HepG2 (cell line): Measurements from ENCODE around the gene RSPH4A. TPM values are rescaled to one million over a fixed set of nuclear protein-coding genes. Genes with fewer than 3 reads are reported as not detected.

Experiments used
- ATAC-seq: fragments of 200-7000 bp; cut with Tn5 transposase; 3 replicates; pipeline ENCODE4 v1.9.1; 2020; ENCODE audit warnings: mild to moderate bottlenecking, moderate library complexity
- BruUV-seq: library from RNA; stranded (reverse); fragments of 400-500 nt; replicated peaks from 2 replicates; lab custom pipeline; 2021; lab: Mats Ljungman, UMichigan
- CTCF ChIA-PET: fragments of 300-600 bp; formaldehyde crosslinking; extraction: SDS; loops from one replicate; lab custom pipeline; 2021; ENCODE audit warnings: low total read pairs, inconsistent platforms, low intra/inter-chr PET ratio; lab: Yijun Ruan, JAX
- POLR2A ChIA-PET: fragments of 350-600 bp; sonication (Branson Sonifier 250); formaldehyde crosslinking; loops from one replicate; lab custom pipeline; 2020; ENCODE audit warnings: antibody characterized with exemption, inconsistent platforms; lab: Yijun Ruan, JAX
- DNase-seq: peaks from one replicate; pipeline ENCODE4 v3.0.0-alpha.2; 2015; ENCODE audit warnings: low spot score
- FAIRE-seq: peaks from 3 replicates; lab custom pipeline; 2011; peaks lifted over from hg19 to GRCh38; lab: Jason Lieb, UNC
- H2AFZ ChIP-seq: one replicate; pipeline ENCODE4 v1.6.1; 2011; ENCODE audit warnings: low read length, inconsistent platforms
- H3K27ac ChIP-seq: fragments of 300-600 bp; 3 replicates; pipeline ENCODE4 v1.8.0; 2011; ENCODE audit warnings: mixed run types, mild to moderate bottlenecking, mixed read lengths, low read length, inconsistent platforms; ENCODE audit not compliant: insufficient read depth; ENCODE audit errors: extremely low read length
- H3K27me3 ChIP-seq, 2 experiments: fragments of 200-600 bp in 1 of 2; 2 replicates in 1 of 2; 3 replicates in 1 of 2; pipeline versions ENCODE4 v1.6.0 to v1.8.0; 2011; ENCODE audit warnings: low read length in 2 of 2, mild to moderate bottlenecking in 2 of 2, moderate library complexity in 2 of 2, inconsistent platforms in 1 of 2; ENCODE audit not compliant: insufficient read depth in 2 of 2, control insufficient read depth in 1 of 2
- H3K36me3 ChIP-seq, 2 experiments: fragments of 200-600 bp in 1 of 2; replicated peaks in 1 of 2; 2 replicates in 1 of 2; 3 replicates in 1 of 2; pipeline versions ENCODE4 v1.5.1 to v1.8.0; 2011; ENCODE audit warnings: low read length in 2 of 2, inconsistent platforms in 1 of 2; ENCODE audit not compliant: insufficient read depth in 2 of 2, control insufficient read depth in 1 of 2
- H3K4me1 ChIP-seq: 2 replicates; pipeline ENCODE4 v1.5.1; 2012; ENCODE audit warnings: low read length, inconsistent platforms; ENCODE audit not compliant: insufficient read depth
- H3K4me2 ChIP-seq: 2 replicates; pipeline ENCODE4 v1.6.0; 2011; ENCODE audit warnings: low read depth, low read length, inconsistent platforms
- H3K4me3 ChIP-seq, 3 experiments: fragments of 200-600 bp in 1 of 3; sonication (generic), shearing (Covaris generic) in 1 of 3; replicated peaks in 1 of 3; 2 replicates each; pipeline ENCODE4 v1.5.1; 2011 to 2016; ENCODE audit warnings: low read length in 3 of 3, inconsistent platforms in 2 of 3, low read depth in 2 of 3, mild to moderate bottlenecking in 2 of 3, control low read depth in 1 of 3, mixed read lengths in 1 of 3; ENCODE audit not compliant: insufficient read depth in 1 of 3
- H3K79me2 ChIP-seq: one replicate; pipeline ENCODE4 v1.6.1; 2011; ENCODE audit warnings: low read length, inconsistent platforms; ENCODE audit not compliant: insufficient read depth
- H3K9ac ChIP-seq: 2 replicates; pipeline ENCODE4 v1.6.0; 2011; ENCODE audit warnings: mild to moderate bottlenecking, low read depth, low read length, inconsistent platforms; ENCODE audit not compliant: insufficient read depth
- H3K9me3 ChIP-seq: 2 replicates; pipeline ENCODE4 v1.5.1; 2012; ENCODE audit warnings: mild to moderate bottlenecking, low read length
- H4K20me1 ChIP-seq: 2 replicates; pipeline ENCODE4 v1.6.0; 2011; ENCODE audit warnings: inconsistent platforms, mild to moderate bottlenecking, low read length, moderate library complexity; ENCODE audit not compliant: insufficient read depth
- DRAP1 ChIP-seq: IDR thresholded peaks from 2 replicates; pipeline ENCODE4 v1.6.1; 2016; ENCODE audit warnings: missing genetic modification reagents, missing compliant biosample characterization
- JUNB ChIP-seq: sonication (generic); formaldehyde crosslinking; IDR thresholded peaks from 2 replicates; pipeline ENCODE4 v1.8.0; 2022; ENCODE audit warnings: missing genetic modification reagents, mild to moderate bottlenecking, borderline replicate concordance
- RFX1 ChIP-seq: fragments of 450-650 bp; IDR thresholded peaks from 2 replicates; pipeline ENCODE4 v1.6.1; 2017
- SMAD9 ChIP-seq: sonication (generic); formaldehyde crosslinking; IDR thresholded peaks from 2 replicates; pipeline ENCODE4 v1.5.1; 2020; ENCODE audit warnings: mild to moderate bottlenecking, missing genetic modification reagents
- STAG1 ChIP-seq: sonication (generic); formaldehyde crosslinking; IDR thresholded peaks from 2 replicates; pipeline ENCODE4 v1.4.0; 2020; ENCODE audit warnings: missing genetic modification reagents
- THYN1 ChIP-seq: sonication (generic); formaldehyde crosslinking; IDR thresholded peaks from 2 replicates; pipeline ENCODE4 v1.8.1; 2023; ENCODE audit warnings: low read depth, mild to moderate bottlenecking, moderate library complexity, missing genetic modification reagents, borderline replicate concordance
- ZNF619 ChIP-seq: sonication (generic); formaldehyde crosslinking; IDR thresholded peaks from 2 replicates; pipeline ENCODE4 v1.4.0; 2020; ENCODE audit warnings: mild to moderate bottlenecking, missing genetic modification reagents
- ZNF788 ChIP-seq: sonication (generic); formaldehyde crosslinking; IDR thresholded peaks from 2 replicates; pipeline ENCODE4 v1.5.0; 2020; ENCODE audit warnings: mild to moderate bottlenecking, missing genetic modification reagents, borderline replicate concordance
- WGBS: methylation state at CpG from one replicate; pipeline ENCODE4 v1.1.6; 2017; ENCODE audit warnings: low lambda C conversion rate; 5-methylcytosine and 5-hydroxymethylcytosine counted together
- in situ Hi-C: cut with HindIII; loops from 2 replicates; pipeline ENCODE4 v1.10.0; 2017; ENCODE audit warnings: low pct_unique_long_range_greater_than_20kb; ENCODE audit not compliant: extremely low pct_ligation_motif_present
- intact Hi-C: fragments of 100-400 bp; cut with micrococcal nuclease; formaldehyde crosslinking; loops from one replicate; pipeline ENCODE4 v1.10.0; 2022; ENCODE audit not compliant: unreplicated experiment
- polyA plus RNA-seq, 8 experiments: library from polyadenylated mRNA; depleted of rRNA in 3 of 8; stranded (reverse) in 7 of 8; unstranded in 1 of 8; fragments of >200 nt; fragmentation: Illumina TruSeq in 4 of 8; extraction: Trizol in 4 of 8; gene quantifications; 2 replicates each; pipeline versions ENCODE4 v1.2.1 to v1.2.3, GENCODE V29; 2011 to 2016; ENCODE audit warnings: low read depth in 4 of 8, missing spikeins in 1 of 8, mixed read lengths in 1 of 8; ENCODE audit not compliant: insufficient read depth in 1 of 8
- total RNA-seq, 5 experiments: library from RNA; depleted of rRNA; stranded (reverse); fragments of >200 nt; fragmentation: Illumina TruSeq; extraction: Trizol; gene quantifications; 2 replicates each; pipeline ENCODE4 v1.2.3, GENCODE V29; 2016; ENCODE audit warnings: low read depth in 1 of 5
- TF ChIP-seq, protein P1 (sequence below): sonication (generic); formaldehyde crosslinking; IDR thresholded peaks from 2 replicates; pipeline ENCODE4 v1.4.0; 2020; ENCODE audit warnings: missing genetic modification reagents
- TF ChIP-seq, protein P2 (sequence below): sonication (generic); formaldehyde crosslinking; IDR thresholded peaks from 2 replicates; pipeline ENCODE4 v1.5.1; 2020; ENCODE audit warnings: mild to moderate bottlenecking, moderate library complexity, missing genetic modification reagents
- TF ChIP-seq, protein P3 (sequence below): sonication (generic); formaldehyde crosslinking; IDR thresholded peaks from 2 replicates; pipeline ENCODE4 v1.5.0; 2020; ENCODE audit warnings: mild to moderate bottlenecking, missing genetic modification reagents, moderate library complexity
- TF ChIP-seq, protein P4 (sequence below): sonication (generic); formaldehyde crosslinking; IDR thresholded peaks from 2 replicates; pipeline ENCODE4 v1.5.0; 2020; ENCODE audit warnings: mild to moderate bottlenecking, missing genetic modification reagents, borderline replicate concordance

The RSPH4A gene
- total and polyA plus RNA-seq, 2 of the 13 experiments (the other 11 are each of a cell fraction or from before 2014, with no cell fraction given), result 0.24 to 0.40 TPM

DNA sequence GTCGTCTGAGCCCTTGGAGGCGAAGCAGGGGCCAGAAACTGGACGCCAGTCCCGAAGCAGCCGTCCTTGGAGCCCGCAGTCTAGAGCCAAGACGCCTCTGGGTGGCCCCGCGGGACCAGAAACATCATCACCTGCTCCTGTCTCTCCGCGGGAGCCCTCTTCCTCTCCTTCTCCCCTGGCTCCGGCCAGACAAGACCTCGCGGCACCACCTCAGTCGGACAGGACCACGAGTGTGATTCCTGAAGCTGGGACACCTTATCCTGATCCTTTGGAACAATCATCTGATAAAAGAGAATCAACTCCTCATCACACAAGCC is 416 bp downstream of the RSPH4A start:
- in situ Hi-C loops (no loop called here), intact Hi-C loops (loop anchor here (1.0 to 2.0 kb wide), 2 partner anchors 14 to 46 kb away; no protein-coding TSS in a partner anchor)
- Histone ChIP-seq H4K20me1 (no peaks in the 10 kb centered on the region), H3K36me3 (no peaks in the 10 kb centered on the region), H3K27me3 (no peaks in the 10 kb centered on the region; a peak in 1 of 5 replicates), H3K4me1 (no peaks in the 10 kb centered on the region), H3K9ac (0 out of 2 replicates have a peak overlapping the region, but pooled peaks have one; percentile 2), H3K79me2 (no peaks in the 10 kb centered on the region), H3K4me2 (peak overlapping the region; percentile 64), H3K9me3 (no peaks in the 10 kb centered on the region), H3K27ac (no peak overlapping the region), H2AFZ (no peak overlapping the region), H3K4me3 (peak overlapping the region; percentile 47 to 66 (median 55); a peak in 5 of 6 replicates)
- no TSS peak for BruUV-seq
- DNase-seq (no peak), FAIRE-seq (no peak), ATAC-seq (peak; percentile 68)
- 53% methylated on average over 16 of the region's 16 CpGs for WGBS
- CTCF ChIA-PET, result no interaction called here
- POLR2A ChIA-PET, result interaction anchor here (0.8 to 1.5 kb wide), 2 partner anchors 15 to 337 kb away, joined by 3 read pairs; partner anchors contain the start of gene TSPYL1
- TF ChIP-seq ZNF788 (CRISPR knock-in tag) (no peak), THYN1 (CRISPR knock-in tag) (no peak), JUNB (no peak), SMAD9 (no peak), ZNF619 (CRISPR knock-in tag) (0 out of 2 replicates have a peak, but pooled peaks have one; percentile 7), STAG1 (peak; percentile 46), DRAP1 (no peak), RFX1 (no peak)
- TF ChIP-seq, protein P1, sequence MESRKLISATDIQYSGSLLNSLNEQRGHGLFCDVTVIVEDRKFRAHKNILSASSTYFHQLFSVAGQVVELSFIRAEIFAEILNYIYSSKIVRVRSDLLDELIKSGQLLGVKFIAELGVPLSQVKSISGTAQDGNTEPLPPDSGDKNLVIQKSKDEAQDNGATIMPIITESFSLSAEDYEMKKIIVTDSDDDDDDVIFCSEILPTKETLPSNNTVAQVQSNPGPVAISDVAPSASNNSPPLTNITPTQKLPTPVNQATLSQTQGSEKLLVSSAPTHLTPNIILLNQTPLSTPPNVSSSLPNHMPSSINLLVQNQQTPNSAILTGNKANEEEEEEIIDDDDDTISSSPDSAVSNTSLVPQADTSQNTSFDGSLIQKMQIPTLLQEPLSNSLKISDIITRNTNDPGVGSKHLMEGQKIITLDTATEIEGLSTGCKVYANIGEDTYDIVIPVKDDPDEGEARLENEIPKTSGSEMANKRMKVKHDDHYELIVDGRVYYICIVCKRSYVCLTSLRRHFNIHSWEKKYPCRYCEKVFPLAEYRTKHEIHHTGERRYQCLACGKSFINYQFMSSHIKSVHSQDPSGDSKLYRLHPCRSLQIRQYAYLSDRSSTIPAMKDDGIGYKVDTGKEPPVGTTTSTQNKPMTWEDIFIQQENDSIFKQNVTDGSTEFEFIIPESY (CRISPR knock-in tag), result peak; percentile 40; the same call in 1 of the 2 replicates
- TF ChIP-seq, protein P2, sequence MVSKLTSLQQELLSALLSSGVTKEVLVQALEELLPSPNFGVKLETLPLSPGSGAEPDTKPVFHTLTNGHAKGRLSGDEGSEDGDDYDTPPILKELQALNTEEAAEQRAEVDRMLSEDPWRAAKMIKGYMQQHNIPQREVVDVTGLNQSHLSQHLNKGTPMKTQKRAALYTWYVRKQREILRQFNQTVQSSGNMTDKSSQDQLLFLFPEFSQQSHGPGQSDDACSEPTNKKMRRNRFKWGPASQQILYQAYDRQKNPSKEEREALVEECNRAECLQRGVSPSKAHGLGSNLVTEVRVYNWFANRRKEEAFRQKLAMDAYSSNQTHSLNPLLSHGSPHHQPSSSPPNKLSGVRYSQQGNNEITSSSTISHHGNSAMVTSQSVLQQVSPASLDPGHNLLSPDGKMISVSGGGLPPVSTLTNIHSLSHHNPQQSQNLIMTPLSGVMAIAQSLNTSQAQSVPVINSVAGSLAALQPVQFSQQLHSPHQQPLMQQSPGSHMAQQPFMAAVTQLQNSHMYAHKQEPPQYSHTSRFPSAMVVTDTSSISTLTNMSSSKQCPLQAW, result no peak
- TF ChIP-seq, protein P3, sequence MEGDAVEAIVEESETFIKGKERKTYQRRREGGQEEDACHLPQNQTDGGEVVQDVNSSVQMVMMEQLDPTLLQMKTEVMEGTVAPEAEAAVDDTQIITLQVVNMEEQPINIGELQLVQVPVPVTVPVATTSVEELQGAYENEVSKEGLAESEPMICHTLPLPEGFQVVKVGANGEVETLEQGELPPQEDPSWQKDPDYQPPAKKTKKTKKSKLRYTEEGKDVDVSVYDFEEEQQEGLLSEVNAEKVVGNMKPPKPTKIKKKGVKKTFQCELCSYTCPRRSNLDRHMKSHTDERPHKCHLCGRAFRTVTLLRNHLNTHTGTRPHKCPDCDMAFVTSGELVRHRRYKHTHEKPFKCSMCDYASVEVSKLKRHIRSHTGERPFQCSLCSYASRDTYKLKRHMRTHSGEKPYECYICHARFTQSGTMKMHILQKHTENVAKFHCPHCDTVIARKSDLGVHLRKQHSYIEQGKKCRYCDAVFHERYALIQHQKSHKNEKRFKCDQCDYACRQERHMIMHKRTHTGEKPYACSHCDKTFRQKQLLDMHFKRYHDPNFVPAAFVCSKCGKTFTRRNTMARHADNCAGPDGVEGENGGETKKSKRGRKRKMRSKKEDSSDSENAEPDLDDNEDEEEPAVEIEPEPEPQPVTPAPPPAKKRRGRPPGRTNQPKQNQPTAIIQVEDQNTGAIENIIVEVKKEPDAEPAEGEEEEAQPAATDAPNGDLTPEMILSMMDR (CRISPR knock-in tag), result peak; percentile 51
- TF ChIP-seq, protein P4, sequence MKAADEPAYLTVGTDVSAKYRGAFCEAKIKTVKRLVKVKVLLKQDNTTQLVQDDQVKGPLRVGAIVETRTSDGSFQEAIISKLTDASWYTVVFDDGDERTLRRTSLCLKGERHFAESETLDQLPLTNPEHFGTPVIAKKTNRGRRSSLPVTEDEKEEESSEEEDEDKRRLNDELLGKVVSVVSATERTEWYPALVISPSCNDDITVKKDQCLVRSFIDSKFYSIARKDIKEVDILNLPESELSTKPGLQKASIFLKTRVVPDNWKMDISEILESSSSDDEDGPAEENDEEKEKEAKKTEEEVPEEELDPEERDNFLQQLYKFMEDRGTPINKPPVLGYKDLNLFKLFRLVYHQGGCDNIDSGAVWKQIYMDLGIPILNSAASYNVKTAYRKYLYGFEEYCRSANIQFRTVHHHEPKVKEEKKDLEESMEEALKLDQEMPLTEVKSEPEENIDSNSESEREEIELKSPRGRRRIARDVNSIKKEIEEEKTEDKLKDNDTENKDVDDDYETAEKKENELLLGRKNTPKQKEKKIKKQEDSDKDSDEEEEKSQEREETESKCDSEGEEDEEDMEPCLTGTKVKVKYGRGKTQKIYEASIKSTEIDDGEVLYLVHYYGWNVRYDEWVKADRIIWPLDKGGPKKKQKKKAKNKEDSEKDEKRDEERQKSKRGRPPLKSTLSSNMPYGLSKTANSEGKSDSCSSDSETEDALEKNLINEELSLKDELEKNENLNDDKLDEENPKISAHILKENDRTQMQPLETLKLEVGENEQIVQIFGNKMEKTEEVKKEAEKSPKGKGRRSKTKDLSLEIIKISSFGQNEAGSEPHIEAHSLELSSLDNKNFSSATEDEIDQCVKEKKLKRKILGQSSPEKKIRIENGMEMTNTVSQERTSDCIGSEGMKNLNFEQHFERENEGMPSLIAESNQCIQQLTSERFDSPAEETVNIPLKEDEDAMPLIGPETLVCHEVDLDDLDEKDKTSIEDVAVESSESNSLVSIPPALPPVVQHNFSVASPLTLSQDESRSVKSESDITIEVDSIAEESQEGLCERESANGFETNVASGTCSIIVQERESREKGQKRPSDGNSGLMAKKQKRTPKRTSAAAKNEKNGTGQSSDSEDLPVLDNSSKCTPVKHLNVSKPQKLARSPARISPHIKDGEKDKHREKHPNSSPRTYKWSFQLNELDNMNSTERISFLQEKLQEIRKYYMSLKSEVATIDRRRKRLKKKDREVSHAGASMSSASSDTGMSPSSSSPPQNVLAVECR, result 0 out of 2 replicates have a peak, but pooled peaks have one; percentile 1
